Activated CD4-positive, alpha-beta T cell treated with anti-CD3 and anti-CD28 coated beads, Interleukin-2, Interleukin-6, amounts not matched to agents 100 ng/mL and 50 ng/mL, durations not matched to agents 16 hours and 8 hours (primary cell): ENCODE measurements around the gene UBR2.
"Not testable (repeated sequence)": the region's sequence is repeated elsewhere in the genome, so short reads cannot be mapped to it uniquely, and the experiment has no call there.

Experiments
- DNase-seq: peaks from one replicate; pipeline ENCODE4 v3.0.0-alpha.2; 2020

UBR2 gene

GRCh38 chr6:42694586-42694985 is 130.8 kb downstream of the UBR2 start:
- DNase-seq = no peak

GRCh38 chr6:42696526-42697267 is 132.9 kb downstream of the UBR2 start:
- no peak for DNase-seq

DNA sequence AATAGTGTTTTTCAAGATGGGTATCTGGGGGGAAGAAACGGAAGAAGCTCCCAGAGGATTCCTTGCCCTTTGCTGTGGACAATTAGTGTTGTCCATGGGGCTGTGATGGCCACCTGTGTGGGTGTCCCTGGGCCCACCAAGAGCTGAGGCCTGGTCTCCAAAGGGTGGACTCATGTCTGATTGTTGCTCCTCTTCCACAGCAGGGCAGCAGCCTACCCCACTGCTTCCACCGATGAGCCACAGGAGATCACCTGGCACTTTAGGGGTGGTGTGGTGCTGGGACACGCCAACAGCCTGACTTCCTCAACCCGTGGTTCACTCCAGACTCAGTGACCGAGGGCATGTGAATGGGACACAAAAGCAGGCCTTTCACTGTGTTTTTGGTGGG is 133.4 kb downstream of the UBR2 start:
- no peak for DNase-seq

DNA sequence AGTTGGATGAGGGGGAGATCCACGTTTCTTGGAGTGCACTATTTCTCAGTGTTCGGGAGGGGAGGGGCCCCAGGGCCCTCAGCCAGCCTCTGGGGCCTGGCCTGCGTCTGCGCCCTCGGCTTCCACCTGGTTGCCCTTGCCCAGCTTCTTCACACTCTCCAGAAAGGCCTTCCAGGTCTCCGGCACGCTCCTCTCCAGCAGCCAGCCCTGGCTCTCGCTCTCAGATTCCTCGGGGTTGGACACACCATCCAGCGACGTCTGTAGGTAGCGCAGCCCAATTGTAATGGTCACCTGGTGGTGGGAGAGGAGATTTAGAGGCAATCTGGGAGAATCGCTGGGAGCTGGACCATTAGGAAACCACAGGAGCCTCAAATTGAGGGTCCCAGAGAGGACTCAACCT is 134.4 kb downstream of the UBR2 start:
- DNase-seq = no peak

DNA sequence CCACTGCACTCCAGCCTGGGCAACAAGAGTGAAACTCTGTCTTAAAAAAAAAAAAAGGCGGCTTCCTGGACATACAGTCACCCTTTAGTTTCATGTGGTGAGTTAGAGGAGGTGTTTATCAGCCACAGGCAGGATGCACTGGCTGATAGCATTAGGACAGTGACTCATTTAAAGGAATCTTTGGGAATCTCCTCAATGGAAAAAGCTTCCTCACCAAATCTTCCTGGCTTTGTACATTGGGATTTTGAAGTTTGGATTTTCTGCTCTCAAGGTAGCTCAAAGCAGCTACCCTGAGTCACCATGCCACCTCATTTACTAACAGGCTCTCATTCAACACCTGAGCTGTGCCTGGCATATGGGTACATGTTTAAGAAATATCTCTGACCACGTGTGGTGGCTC is 138.4 kb downstream of the UBR2 start:
- no peak for DNase-seq

DNA sequence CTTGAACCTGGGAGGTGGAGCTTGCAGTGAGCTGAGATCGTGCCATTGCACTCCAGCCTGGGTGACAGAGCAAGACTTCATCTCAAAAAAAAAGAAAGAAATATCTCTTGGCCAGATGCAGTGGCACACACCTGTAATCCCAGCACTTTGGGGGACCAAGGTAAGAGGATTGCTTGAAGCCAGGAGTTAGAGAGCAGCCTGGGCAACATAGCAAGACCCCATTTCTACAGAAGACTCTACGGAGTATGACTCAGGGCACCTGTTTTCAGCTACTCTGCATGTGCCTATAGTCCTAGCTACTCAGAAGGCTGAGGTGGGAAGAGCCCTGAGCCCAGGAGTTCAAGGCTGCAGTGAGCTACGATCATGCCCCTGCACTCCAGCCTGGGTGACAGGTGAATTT is 139.0 kb downstream of the UBR2 start:
- DNase-seq = not testable (repeated sequence)

DNA sequence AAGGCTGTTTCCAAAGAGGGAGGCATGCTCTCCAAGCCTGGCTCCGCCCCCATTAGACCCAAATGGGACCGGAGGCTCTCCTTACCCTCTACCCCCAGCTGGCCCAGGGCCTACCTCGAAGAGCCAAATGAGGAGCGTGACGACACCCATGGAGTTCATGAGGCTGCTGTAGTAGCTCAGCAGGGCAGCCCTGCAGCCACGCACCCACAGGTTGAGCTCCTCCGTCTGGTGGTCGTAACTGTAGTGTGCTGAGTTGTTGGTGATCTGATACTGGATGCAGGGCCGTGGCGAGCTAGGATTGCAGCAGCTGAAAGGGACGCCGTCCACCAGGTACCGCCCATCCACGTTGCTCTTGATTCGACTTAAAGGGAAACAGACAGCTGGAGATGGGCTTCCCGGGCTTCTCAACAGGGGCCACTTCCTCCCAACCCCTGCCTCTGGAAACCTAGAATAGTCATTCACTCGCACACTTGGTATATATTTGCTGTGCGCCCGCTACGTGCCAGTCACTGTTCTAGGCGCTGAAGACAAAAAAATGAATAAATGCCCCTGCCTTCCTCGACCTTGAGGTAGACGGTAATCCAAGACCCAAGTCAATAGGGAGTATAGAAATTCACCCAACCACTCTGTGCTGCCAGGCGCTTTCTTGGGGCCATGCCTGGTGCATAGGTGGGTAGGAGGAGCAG is 140.6 kb downstream of the UBR2 start:
- DNase-seq = no peak

DNA sequence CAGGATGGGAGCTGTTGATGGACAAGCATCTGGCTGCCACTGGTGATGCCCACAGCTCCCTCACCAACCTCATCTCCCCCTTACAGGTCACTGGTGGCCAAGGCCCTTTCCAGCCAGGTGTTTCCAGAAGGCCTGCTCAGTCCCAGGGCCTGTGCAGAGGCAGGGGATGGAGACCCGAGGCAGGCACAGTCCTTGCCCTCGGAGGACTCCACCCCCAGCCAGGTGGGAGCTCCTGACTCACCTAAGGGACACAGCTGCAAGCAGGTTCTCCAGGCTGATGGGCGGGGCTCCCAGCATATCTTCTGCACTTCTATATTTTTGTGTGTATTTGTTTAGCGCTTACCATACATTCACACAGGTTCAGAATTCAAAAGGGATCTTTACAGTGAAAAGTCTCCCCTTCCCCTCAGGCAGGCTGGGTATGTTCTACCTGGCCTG is 141.1 kb downstream of the UBR2 start:
- DNase-seq = no peak

DNA sequence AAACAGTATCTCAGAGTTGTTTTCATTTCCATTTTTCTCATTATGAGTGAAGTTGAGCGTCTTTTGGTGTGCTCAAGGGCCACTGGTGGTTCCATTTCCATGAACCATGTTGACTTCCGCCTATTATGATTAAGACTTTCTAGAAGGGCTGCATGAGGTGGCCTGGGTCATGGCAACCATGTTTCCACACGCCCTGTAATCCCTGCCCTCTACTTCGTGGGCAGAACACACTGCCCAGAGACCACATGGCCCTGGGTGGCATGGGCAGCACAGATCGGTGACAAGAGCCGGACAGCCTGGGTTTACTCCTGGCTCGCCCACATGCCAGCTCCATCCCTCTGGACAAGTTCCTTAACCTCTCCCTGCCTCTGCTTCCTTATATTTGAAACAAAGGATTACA is 143.8 kb downstream of the UBR2 start:
- no peak for DNase-seq

- no peak for DNase-seq
Observed at GRCh38 chr6:42708096-42708495, 144.3 kb downstream of the UBR2 start.

DNA sequence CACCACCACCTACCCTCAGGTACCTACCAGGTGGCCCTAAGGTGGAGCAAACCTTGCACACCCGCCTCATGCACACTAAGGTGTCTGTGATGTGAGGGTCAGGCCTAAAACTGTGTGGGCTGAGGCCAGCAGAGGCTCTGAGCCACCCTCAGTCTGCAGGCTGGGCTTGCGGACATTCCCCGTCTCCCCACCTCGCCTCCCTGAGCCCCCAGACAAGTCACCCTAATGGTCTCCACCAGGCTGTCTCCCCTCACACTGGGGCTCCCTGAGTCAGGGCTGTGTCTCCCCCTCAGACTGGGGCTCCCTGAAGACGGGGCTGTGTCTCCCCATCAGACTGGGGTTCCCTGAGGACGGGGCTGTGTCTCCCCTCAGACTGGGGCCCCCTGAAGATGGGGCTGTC is 146.0 kb downstream of the UBR2 start:
- no peak for DNase-seq

DNA sequence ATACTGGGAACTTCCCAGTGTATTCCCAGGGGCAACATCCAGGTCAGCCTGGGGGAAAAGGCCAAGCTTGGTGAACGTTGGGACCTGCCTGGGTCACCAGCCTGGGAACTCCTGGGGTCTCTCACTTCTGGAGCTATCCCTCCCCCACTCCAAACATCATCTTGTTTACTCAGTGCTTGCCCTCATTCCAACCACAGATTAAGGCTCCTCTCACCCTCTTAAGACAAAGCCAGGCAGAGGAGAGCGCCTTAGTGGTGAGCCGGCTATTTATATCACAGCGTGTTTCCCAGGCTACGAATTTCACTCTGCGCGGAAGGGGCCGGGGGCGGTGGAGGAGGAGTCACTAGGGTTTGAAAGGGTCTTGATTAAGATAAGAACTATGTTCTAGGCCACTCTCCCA is 146.5 kb downstream of the UBR2 start:
- DNase-seq = no peak

DNA sequence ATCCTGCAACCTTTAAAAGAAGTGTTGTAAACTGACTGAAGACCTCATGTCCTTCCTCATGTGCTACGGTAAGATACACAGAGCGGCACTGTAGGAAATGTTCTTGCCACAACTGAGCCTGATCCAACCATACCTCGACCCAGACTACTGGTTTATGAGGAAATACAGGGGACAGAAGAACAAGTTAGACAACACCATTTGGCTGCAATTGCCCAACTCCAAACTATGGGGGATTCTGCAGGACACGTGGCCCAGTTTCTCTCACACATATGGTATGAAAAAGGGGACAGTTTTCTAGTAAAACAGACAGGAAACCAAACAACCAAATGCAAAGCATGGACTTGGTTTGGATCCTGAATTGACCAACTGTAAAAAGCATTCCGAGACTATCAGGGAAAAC is 148.1 kb downstream of the UBR2 start:
- DNase-seq = no peak

GRCh38 chr6:42714098-42714761 is 150.4 kb downstream of the UBR2 start:
- no peak for DNase-seq

GRCh38 chr6:42715871-42716270 is 152.0 kb downstream of the UBR2 start:
- DNase-seq = no peak

DNA sequence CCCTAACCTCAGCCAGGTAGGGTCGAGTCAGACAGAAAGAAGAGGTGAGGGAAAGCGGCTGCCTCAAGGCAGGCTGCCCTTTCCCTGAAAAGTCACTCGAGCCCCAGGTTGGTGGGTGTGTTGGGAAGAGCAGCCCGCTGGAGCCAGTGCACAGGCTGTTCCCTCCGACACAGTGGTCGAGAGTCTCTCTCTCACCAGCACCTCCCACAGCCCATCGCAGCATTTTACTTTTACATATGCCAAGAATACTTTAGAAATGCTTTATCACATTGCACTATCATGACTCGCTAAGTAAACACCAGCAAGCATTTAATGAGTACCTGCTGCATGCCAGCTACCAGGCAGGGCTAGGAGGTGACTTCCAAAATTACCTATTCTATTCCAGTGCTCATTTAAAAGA is 156.9 kb downstream of the UBR2 start:
- no peak for DNase-seq

- no peak for DNase-seq
Observed at GRCh38 chr6:42722497-42722896, 158.7 kb downstream of the UBR2 start, which contains the start of gene PRPH2. Gene PRPH2 (minus strand): TSS chr6:42722597. CDS start chr6:42722334, 263 bp downstream.

DNA sequence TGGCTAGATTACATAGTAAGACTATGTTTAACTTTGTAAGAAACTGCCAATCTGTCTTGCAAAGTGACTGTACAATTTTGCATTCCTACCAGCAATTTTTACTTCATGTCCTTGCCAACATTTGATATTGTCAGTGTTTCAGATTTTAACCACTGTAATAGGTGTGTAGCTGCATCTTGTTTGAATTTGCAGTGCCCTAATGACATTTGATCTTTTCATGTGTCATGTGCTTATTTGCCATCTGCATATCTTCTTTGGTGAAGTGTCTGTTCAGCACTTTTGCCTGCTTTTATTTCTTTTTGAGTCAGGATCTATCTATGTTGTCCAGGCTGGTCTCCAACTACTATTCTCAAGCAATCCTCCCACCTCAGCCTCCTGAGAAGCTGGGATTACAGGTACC is 161.0 kb downstream of the UBR2 start:
- no peak for DNase-seq

DNA sequence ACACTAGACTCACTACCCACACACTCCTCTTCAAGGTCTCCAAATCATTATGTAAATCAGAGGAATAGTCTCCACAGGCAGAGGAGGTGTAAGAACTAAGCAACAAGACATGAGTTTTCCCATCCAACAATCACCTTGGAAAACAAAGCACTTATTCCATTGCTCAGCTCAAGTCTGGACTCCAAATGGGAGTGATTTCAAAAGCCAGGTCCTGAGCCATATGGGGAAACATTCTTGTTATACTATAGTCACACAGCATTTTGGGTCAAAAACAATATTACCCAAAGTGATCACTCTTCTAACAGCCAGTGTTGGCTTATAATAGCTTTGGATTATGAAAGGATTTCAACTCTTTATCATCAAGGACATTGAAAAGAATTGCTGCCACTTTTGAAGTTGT is 162.2 kb downstream of the UBR2 start:
- no peak for DNase-seq

- peak; percentile 85 for DNase-seq
Observed at GRCh38 chr6:42726485-42727086, 162.8 kb downstream of the UBR2 start.

DNA sequence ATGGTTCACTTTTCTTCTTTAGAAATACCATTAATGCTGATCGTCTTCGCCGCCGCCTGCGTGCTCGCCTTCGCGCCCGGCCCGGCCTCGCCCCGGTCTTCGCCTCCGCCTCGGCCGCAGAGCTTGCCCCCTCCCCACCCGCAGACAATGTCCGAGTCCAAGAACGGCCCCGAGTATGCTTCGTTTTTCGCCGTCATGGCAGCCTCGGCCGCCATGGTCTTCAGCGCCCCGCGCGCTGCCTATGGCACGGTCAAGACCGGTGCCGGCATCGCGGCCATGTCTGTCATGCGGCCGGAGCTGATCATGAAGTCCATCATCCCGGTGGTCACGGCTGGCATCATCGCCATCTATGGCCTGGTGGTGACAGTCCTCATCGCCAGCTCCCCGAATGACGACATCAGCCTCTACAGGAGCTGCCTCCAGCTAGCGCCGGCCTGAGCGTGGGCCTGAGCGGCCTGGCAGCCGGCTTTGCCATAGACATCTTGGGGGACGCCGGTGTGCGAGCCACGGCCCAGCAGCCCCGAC is 163.3 kb downstream of the UBR2 start:
- peak; percentile 12 for DNase-seq

- DNase-seq = no peak
Observed at GRCh38 chr6:42727627-42728026, 163.8 kb downstream of the UBR2 start.

DNA sequence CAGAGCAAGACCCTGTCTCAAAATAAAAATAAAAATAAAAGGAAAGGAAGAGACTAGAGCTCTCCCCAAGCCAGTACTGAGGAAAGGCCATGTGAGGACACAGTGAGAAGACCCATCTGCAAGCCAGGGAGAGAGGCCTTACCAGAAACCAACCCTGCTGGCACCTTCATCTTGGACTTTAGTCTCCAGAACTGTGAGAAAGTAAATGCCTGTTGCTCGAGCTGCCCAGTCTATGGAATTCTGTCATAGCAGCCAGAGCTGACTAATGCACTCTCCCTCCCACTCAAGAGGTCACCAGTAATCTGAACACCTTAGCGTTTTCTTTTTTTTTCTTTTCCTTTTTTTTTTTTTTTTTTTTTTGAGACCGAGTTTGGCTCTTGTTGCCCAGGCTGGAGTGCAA is 165.9 kb downstream of the UBR2 start:
- no peak for DNase-seq
